Ramos (cell line): ENCODE measurements around the gene EXD3.

Experiments used
- in situ Hi-C: fragments of 300-500 bp; cut with MboI; formaldehyde crosslinking; loops from one replicate; pipeline ENCODE4 v1.14.3; 2022; ENCODE audit warnings: low sequenced_read_pairs; ENCODE audit not compliant: unreplicated experiment

EXD3 gene

GRCh38 chr9:137450539-137451222 is 27.7 kb upstream of the EXD3 start:
- in situ Hi-C loops, result loop anchor here (25.0 kb wide), 1 partner anchor 663 kb away; the partner anchor contains the start of genes CCDC183 and TMEM141

GRCh38 chr9:137449931-137450538 is 27.1 kb upstream of the EXD3 start:
- in situ Hi-C loops, result loop anchor here (5.0 to 25.0 kb wide), 3 partner anchors 158 to 663 kb away; partner anchors contain the start of genes CCDC183, ENTPD2, SAPCD2 and TMEM141

GRCh38 chr9:137449081-137449844 is 26.3 kb upstream of the EXD3 start:
- in situ Hi-C loops, result loop anchor here (5.0 to 25.0 kb wide), 2 partner anchors 157 to 387 kb away; partner anchors contain the start of genes ENTPD2 and SAPCD2

GRCh38 chr9:137448602-137448962 is 25.6 kb upstream of the EXD3 start:
- in situ Hi-C loops, result loop anchor here (5.0 to 25.0 kb wide), 2 partner anchors 156 to 386 kb away; partner anchors contain the start of genes ENTPD2 and SAPCD2

- in situ Hi-C loops, result loop anchor here (5.0 to 25.0 kb wide), 2 partner anchors 156 to 386 kb away; partner anchors contain the start of genes ENTPD2 and SAPCD2
These were observed 25.0 kb upstream of the EXD3 start for GRCh38 chr9:137447722-137448601.

GRCh38 chr9:137446851-137447471 is 24.0 kb upstream of the EXD3 start:
- in situ Hi-C loops, result loop anchor here (5.0 to 25.0 kb wide), 2 partner anchors 155 to 385 kb away; partner anchors contain the start of genes ENTPD2 and SAPCD2

GRCh38 chr9:137445930-137446431 is 23.0 kb upstream of the EXD3 start:
- in situ Hi-C loops, result loop anchor here (5.0 to 25.0 kb wide), 2 partner anchors 154 to 384 kb away; partner anchors contain the start of genes ENTPD2 and SAPCD2

- in situ Hi-C loops, result loop anchor here (5.0 to 25.0 kb wide), 2 partner anchors 153 to 383 kb away; partner anchors contain the start of genes ENTPD2 and SAPCD2
These were observed 22.4 kb upstream of the EXD3 start for GRCh38 chr9:137445275-137445807.

- in situ Hi-C loops, result loop anchor here (25.0 kb wide), 1 partner anchor 382 kb away; the partner anchor contains the start of genes ENTPD2 and SAPCD2
These were observed 21.3 kb upstream of the EXD3 start for GRCh38 chr9:137444106-137444790.

- in situ Hi-C loops, result loop anchor here (25.0 kb wide), 1 partner anchor 380 kb away; the partner anchor contains the start of genes ENTPD2 and SAPCD2
These were observed 19.0 kb upstream of the EXD3 start for GRCh38 chr9:137441935-137442321.

- in situ Hi-C loops, result loop anchor here (25.0 kb wide), 1 partner anchor 379 kb away; the partner anchor contains the start of genes ENTPD2 and SAPCD2
These were observed 18.4 kb upstream of the EXD3 start, which contains the start of gene ENTPD8 for GRCh38 chr9:137441289-137441934. TSS of gene ENTPD8 (minus strand) at chr9:137441357. CDS start at chr9:137438285, 3,072 bp downstream.

GRCh38 chr9:137439158-137439714 is 16.3 kb upstream of the EXD3 start:
- in situ Hi-C loops, result loop anchor here (25.0 kb wide), 1 partner anchor 377 kb away; the partner anchor contains the start of genes ENTPD2 and SAPCD2

GRCh38 chr9:137438591-137439157 is 15.7 kb upstream of the EXD3 start:
- in situ Hi-C loops, result loop anchor here (25.0 kb wide), 1 partner anchor 376 kb away; the partner anchor contains the start of genes ENTPD2 and SAPCD2

- in situ Hi-C loops, result loop anchor here (25.0 kb wide), 1 partner anchor 376 kb away; the partner anchor contains the start of genes ENTPD2 and SAPCD2
These were observed 15.0 kb upstream of the EXD3 start for GRCh38 chr9:137437691-137438590.
